ENCODE results near the gene RPL38.

RPL38 gene

DNA sequence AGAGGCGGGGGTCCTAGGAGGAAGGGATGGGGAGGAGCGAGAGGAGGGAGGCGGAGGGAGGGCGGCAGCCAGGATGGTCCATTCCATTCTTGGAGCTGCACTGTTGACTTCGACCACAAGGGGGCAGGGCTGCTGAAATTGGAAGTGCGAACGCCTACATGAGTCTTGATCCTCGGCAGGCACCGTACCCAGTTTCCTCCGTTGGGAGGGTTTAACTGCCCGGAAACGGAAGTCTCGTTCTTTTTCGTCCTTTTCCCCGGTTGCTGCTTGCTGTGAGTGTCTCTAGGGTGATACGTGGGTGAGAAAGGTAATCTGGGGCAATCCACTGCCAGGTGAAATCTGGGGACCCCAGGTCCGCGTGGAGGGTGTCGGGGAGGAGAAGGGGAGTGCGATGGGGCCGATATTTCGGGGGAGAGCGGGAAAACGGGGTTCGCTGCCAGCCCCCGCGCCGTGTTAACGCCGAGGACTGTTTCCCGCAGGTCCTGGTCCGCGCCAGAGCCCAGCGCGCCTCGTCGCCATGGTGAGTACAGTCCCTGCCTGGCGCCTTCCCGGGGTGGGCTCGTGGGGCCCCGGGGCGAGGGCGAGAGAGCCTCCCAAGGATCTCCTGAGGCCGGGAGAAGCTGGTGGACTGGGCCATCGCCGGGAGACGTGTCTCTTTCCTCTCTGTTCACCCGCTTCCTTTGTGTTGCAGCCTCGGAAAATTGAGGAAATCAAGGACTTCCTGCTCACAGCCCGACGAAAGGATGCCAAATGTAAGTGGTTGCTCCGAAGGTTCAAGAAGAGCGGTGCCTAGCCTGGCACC is at the start of gene RPL38:
Gene RPL38, plus strand, starts transcription at position 240 of the 802 bp plus-strand sequence. Its CDS starts 278 bp downstream, at position 518.
- DNase-seq, result peak; percentile 94

DNA sequence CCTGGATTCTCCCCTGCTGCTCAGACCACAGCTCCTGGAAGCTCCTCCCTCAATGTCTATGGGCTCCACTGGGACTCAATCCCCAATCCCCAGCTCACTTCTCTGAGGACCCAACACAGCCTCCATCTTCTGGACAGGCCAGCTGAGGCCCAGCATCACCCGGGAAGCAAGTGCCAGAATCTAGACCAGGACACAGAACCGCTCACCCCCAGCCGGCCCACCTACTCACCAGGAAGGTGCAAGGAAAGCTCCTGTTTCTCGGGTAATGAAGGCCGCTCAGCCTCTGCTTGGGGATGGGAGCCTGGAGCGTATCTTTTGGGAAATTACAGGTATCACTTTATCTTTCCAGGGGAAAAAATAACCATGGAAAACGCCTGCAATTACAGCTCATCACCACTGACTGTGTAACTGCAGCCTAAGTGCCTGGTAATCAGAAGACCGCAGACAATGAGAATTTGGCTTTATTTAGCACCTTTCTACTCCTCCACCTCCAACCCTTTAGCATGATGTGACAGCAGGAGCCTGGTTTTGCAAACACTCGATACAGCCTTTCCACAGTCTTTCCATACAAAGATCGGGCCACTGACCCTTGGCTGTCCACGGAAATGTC is 49.6 kb upstream of the RPL38 start:
- DNase-seq, result no peak

DNA sequence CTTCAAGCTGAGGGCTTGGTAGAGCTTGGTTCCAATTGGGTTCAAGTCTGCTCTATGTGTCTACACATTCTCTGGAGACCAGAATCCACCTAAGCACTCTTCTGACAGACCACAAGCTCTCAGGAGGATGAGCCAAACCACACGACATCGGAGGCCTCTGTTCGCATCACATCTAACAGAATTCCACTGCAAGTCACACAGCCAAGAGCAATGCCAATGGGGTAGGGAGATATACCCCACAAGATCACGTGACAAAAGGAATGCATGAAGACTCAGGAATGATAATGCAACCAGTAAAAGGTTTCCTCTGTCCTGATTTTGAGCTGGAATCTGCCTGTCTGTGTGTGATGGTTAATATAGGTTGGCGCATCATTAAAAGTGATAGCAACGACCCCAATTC is 46.6 kb upstream of the RPL38 start:
- no peak for DNase-seq

DNA sequence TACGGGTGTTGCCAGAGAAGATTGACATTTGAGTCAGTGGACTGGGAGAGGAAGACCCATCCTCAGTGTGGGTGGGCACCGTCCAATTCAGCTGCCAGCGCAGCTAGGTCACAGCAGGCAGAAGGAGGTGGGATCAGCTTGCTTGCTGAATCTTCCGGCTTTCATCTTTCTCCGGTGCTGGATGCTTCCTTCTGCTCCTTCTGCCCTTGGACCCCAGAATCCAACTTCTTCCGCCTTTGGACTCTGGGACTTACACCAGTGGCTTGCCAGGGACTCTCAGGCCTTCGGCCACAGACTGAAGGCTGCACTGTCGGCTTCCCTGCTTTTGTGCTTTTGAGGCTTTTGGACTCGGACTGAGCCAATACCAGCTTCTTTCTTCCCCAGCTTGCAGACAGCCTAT is 46.1 kb upstream of the RPL38 start:
- no peak for DNase-seq

DNA sequence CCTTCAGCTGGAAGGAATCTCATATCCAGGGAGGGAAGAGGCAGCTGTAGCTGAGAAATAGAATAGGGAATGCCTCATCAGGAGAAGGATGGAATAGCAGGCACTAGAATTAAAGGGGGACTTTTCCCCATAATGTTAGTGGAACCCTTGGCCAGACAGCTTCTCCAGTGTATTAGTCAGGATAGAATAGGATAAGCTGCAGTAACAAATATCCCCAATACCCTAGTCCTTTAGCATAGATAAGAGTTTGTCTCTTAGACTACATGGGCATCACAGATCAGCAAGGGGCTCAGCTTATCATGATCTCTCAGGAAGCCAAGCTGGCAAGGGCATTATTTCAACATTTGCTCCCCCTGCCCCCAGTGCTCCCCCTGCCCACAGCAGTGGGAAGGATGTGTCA is 44.7 kb upstream of the RPL38 start:
- DNase-seq, result no peak

DNA sequence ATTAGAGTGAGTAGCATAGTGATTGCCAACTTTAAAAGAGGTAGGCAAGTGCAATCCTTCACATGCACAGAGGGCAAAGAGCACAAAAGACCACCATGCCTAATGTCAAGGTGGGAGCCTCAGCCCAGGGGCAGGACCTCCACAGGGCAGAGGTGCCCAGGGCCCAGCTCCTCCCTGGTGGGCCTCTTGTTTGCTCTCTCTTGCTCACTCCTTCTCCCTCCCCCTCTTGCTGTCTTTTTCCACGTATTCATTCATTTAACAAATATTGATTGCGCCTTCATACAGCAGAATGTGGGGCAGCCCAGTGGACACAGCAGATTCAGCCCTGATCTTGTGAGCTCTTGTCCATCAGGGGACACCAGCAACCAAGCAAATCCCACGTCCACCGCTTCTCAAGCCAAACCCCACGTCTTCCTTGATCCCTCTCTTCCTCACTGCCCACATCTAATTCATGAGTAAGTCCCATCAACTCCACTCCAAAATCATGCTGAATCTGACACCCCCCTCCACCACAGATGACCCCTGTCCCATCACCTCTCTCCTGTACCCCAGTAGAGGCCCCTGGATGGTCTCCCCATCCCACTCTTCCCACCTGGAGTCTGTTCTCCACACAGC is 44.1 kb upstream of the RPL38 start:
- DNase-seq, result no peak

DNA sequence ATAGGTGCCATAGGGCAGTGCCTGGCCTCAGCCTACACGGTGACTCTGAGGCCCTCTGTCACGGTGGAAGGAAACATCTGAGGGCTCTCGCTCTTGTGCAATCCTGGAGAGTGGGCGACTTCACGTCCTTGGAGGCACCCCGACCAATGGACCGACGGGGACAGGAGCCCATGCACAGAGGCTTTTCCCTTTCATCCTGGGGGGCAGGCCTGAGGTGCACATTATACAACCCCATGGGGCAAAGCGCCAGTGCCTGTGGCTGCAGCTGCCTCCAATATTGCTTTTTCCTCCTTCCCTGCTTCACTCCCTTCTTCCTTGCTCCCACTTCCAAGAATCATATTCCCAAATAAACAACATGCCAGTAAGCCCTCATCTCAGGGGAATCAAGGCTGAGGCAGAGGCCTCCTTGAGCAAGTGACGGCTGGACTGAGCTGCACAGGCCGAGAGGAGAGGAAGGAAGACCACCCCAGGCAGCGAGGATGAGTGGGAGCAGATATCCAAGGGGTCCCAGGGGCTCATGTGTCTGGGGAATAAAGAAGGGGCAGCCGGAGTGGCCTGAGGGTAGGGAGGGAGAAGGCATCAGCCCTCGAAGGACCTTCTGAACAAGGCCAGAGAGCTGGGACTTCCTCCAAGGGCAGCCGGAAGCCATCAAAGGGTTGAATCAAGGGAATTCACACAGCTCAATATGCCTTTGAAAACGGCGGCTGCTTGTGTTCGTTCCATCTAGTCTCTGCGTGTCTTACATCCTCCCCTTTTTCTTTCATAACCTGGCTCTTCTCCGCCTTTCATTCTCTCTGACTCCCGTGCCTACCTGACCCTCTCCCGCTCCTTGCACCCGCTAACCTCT is 42.6 kb upstream of the RPL38 start:
- no peak for DNase-seq

DNA sequence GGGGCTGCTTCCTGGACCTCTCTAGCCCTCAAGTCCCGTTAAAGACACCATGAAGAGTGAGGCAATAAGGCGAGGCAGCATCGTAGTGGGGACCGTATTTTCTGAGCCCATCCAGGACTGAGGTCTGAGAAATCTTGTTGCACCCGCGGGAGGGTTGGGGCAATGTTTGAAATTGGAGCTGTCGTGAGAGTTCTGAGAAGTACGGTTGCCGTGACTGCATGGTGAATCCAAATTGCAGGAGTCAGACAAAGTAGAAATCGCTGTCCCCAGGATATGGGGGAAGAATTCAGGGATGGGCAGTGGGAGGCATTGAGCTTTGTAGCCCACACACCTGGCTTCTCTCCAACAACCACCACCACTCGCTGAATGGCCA is 42.0 kb upstream of the RPL38 start:
- no peak for DNase-seq

DNA sequence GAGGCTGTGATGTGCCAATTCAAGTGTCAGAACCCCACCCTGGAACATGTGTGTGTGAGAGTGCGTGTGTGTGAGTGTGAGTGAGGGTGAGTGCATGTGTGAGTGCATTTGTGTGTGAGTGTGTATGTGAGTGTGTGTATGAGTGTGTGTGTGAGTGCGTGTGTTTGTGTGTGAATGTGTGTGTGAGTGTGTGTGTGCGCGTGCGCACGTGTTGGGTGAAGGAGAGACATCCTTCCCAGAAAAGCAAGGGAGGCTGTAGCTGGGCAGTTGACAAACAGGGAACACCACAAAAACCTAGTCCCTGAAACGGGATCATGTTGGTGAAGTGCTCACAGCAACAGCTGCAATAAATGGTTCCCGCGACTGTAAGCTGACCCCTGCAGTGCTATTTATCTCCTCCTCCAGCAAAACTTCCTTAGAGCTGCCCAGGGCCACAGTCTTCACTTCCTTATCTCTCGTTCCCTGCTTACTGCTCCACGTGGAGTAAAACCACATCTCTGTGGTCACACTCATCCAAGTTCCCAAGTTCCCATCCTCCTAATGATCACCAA is 40.1 kb upstream of the RPL38 start:
- DNase-seq, result no peak

DNA sequence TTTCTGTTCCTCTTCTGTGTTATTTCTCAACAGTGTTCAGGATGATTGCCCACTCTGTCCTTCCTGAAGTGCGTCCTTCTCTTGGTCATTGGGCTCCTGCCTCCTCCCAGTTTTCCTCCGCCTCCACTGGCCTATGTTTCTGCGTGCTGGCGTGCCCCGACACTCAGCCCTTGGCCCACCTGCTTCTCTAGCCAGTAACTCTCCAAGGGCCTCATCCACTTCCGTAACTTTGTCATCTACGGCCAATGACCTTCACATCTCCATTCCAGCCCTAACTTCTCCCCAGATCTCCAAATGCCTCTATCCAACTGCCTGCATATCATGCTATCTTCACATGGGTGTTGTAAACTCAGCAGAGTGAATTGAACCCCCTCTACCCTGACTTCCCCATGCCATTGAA is 39.6 kb upstream of the RPL38 start:
- DNase-seq, result no peak

DNA sequence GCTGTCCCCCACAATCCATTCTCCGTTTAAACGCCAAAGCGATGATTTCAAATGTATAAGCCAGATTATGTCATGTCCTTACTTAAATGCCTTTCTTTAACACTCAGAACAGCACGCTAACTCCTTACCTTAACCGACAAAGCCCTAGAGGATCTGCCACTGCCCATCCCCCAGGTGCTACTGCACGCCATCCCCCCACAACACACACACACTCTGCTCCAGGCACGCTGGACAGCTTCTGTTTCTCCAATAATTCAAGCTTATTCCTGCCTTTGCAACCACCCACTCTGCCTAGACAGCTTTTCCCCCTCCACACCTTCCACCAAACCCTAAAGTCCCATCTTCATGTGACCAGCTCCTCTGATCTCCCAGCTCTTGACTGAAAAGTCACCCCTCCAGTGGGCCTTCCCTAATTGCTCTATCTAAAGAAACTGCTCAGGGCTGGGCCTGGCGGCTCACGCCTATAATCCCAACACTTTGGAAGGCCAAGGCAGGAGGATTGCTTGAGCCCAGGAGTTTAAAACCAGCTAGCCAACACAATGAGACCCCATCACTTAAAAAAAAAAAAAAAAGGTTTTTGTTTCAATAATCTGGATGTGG is 38.9 kb upstream of the RPL38 start:
- DNase-seq, result no peak

DNA sequence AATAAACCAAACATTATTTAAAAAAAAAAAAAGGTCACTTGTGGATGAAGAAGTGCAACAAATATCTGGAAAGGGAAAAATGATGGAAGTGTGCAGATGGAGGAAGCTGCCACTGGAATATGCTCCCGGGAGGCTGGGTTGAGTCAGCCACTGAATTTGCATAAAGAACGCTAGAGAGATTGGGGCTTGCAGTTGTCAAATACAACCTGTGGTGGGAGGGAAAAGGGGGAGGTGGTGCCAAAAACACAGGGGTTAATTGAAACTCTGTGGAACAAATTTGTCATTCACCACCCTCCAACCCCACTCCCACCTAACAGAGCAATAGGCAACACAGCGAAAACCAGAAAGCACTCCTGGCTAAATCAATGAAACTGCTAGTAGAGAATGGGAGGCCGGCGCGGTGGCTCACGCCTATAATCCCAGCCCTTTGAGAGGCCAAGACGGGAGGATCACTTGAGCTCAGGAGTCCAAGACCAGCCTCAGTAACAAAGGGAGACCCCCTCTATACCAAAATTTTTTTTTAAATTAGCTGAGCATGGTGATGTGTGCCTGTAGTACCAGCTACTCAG is 37.6 kb upstream of the RPL38 start:
- no peak for DNase-seq

DNA sequence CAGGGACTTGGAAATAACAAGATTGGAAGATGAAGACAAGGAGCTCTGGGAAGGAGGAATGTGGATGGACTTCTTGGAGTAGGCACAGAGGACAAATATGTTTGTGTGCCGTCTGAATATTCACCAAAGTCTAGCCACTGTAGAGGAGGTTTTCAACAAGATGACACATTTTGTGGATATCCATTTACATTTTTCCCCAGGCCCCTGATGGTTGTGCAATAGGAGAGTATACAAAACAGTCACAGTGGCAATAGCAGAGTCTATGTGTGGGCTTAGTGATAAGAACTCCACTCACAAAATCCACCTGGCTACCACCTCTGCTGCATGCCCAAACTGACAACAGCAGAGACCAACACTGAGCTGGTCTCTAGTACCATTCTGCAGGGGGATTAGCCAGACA is 32.6 kb upstream of the RPL38 start:
- DNase-seq, result no peak

DNA sequence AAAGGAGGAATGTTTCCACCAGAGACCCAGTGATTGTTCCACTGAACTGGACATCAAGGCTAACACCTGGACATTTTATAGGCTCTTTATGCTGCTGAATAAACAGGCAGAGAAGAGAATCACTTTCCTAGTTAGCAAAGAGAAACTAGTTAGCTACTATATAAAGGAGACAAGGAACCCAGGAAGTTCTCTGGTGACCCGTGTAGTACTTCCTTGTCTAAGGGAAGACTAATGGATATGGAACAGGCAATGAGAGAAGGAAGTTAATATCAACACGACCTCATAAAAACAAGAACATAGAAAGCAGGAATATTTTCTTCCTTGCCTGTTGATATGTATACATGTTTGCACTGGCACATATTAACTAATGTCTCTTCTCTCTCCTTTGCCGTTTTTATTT is 30.8 kb upstream of the RPL38 start:
- no peak for DNase-seq

DNA sequence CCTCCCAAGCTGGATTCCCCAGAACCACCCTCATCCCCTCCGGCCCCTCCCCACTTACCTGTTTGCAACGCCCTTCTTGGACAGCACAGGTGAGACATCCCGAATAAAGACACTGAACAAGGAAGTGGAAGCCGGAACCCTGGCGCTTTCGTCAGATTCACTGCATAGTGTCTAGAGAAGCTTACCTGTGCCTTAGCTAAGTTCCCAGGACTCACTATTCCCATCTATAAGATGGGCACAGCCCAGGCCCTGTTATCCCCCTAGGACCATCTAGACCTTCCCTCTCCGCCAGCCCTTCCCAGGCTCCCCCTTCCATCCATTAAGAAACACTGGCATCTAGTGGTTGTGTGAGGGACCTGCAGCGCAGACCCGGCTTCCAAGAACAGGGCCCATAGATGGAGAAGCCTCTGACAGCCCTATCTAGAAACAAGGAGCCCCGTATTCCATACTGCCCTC is 26.9 kb upstream of the RPL38 start:
- DNase-seq, result peak; percentile 60

DNA sequence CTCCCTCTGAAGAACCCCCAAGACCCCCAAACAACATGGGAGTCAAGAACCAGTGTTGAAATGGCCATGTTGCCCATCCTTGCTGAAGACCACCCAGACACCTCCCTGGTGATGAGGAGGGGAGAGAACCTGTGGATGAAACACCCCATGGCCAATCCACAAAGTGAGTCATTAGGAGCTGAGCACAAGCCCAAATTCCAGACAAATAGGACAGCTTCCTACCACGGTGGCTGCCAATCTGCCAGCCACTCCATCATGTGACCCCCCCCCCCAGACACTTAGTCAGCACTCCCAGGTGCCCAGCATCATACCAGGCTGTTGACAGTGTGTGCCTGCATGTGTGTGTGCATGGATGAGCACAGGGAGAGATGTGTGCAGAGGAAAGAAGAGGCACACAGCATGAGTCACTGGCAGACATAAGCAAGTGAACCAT is 26.4 kb upstream of the RPL38 start:
- DNase-seq, result no peak

DNA sequence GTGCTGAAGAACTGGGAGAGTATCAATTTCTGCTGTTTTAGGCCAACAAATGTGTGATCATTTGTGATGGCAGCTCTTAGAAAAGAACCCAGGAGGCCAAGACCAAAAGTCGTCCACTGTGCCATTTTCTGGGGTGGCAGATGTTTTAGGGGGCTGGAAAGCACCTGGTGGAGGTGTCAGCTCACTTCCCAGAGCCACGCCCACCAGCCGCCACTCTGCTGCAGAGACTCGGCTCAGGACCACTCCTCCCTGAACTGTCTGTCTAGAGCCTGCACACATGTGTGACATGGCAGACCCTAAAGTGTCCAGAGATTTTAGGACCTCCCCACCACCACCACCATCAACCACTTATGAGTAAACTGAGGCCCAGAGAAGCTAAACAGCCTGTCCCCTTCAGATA is 23.9 kb upstream of the RPL38 start:
- no peak for DNase-seq

DNA sequence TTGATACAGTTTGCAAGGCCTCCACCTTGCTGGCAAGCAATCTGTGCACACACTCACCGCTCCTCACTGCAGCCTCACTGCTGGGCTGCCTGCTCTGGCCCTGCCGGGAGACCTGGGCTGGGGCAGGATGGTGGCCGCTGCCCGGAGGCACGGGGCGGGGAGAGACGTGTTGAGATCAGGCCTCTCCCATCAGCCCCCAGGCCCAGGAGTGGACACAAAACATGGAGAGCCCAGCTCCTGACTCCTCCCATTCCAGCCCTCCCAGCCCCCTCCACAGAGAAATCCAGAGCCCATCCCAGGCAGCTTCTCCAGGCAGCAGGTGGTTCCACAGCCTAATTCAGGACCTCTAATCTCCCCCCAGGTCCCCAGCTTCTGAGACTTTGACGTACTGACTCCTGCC is 23.1 kb upstream of the RPL38 start:
- no peak for DNase-seq

DNA sequence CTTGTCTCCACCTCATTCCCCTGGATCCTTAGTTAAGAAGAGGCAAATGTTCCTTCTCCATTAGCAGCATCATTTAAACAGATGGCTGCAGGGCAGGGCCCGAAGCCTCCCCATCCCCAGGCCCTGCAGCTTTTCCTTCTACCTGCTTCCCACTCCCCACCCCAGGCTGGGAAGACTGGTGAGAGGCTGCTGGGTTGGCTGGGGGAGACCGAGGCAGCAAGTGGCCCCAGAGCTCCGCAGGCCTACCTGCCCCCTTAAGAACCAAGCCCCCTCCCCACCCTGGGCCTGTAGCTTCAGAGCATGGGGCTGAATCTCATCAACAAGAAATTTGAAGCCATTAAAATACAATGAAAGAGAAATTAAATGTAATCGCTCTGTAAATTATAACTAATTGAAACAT is 22.1 kb upstream of the RPL38 start:
- no peak for DNase-seq

DNA sequence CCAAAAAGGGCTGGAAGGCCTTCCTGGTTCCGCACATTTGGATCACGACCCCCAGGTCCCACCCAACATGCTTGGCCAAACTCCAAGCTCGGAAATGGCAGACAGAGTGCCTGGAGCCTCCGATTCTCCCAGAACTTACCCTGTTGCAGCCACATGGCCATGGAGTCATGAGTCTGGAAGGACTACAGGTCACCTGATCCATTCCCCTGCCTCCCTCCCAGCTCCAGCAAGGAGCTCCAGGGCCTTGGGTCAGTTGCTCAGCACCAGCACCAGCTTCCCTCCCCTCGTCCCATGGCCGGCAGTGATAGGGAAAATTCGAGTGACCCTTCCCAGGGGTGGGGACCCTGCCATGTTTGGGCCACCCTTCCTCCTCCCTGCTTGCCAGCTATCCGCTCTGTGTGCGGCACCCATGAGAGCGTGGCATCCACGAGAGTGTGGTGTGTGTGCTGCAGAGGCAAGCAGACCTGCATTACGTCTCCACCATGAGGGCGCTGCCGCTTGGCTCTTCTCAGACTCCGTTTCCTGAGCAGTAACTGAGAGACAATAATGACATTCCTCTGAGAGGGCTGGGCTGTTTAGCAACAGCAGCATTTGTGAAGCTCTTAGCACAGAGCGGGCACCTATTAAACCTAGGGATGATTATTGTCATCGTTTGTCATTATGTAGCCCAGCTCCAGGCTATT is 21.3 kb upstream of the RPL38 start:
- DNase-seq, result no peak

DNA sequence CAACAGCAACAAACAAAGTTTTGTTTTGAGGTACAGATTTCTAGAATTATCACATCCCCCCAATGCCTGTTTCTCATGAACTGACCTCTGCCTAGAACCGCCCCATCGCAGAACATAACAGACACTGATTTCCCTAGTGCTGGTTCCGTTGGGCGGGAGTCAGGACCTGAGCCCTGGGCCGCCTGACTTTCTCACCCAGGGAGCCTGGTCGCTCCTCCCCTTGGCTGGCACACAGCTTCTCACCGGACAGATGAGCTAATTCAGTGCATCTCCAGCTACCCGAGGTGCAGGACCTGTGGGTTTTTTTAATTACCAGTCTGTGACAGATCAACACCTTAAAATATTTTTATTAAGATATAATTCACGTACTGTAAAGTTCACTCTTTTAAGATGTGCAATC is 20.1 kb upstream of the RPL38 start:
- DNase-seq, result no peak

Measured in NCI-H2107 (cell line).